HUDEP-2 (cell line): ENCODE measurements around the gene WDR4.
"Not testable (repeated sequence)": the region's sequence is repeated elsewhere in the genome, so short reads cannot be mapped to it uniquely, and the experiment has no call there.

Experiments used
- DNase-seq, 76 experiments: peaks; one replicate each; lab custom pipeline; 2025; ENCODE audit not compliant: unreplicated experiment in 76 of 76; lab: John Stamatoyannopoulos, UW

The WDR4 gene

GRCh38 chr21:42841156-42841915 is 38.0 kb downstream of the WDR4 start:
- DNase-seq: no peak

GRCh38 chr21:42840411-42841155 is 38.8 kb downstream of the WDR4 start:
- DNase-seq: no peak

GRCh38 chr21:42839271-42840231 is 39.8 kb downstream of the WDR4 start:
- DNase-seq: no peak

GRCh38 chr21:42838212-42838690 is 41.1 kb downstream of the WDR4 start:
- DNase-seq: not testable (repeated sequence)

GRCh38 chr21:42837421-42838211 is 41.7 kb downstream of the WDR4 start:
- no peak for DNase-seq

GRCh38 chr21:42836767-42837301 is 42.5 kb downstream of the WDR4 start:
- no peak for DNase-seq

GRCh38 chr21:42836402-42836666 is 43.0 kb downstream of the WDR4 start:
- DNase-seq: no peak

- DNase-seq: no peak
These were observed 43.5 kb downstream of the WDR4 start for GRCh38 chr21:42835611-42836401.

GRCh38 chr21:42835211-42835610 is 44.1 kb downstream of the WDR4 start:
- no peak for DNase-seq

- no peak for DNase-seq
These were observed 44.6 kb downstream of the WDR4 start for GRCh38 chr21:42834726-42835191.

GRCh38 chr21:42833859-42834725 is 45.2 kb downstream of the WDR4 start:
- no peak for DNase-seq

- DNase-seq: peak in 39 of 76 experiments; percentile 13 to 68 (median 33)
These were observed 45.9 kb downstream of the WDR4 start for GRCh38 chr21:42833439-42833815.

- not testable (repeated sequence) for DNase-seq
These were observed 47.1 kb downstream of the WDR4 start for GRCh38 chr21:42832321-42832630.

GRCh38 chr21:42830456-42831455 is 48.6 kb downstream of the WDR4 start:
- peak in 4 of 76 experiments; percentile 22 to 38 (median 27) for DNase-seq

- DNase-seq: no peak
These were observed 49.4 kb downstream of the WDR4 start for GRCh38 chr21:42829954-42830353.

- no peak for DNase-seq
These were observed 49.9 kb downstream of the WDR4 start for GRCh38 chr21:42829417-42829816.

- DNase-seq: no peak
These were observed 51.8 kb downstream of the WDR4 start for GRCh38 chr21:42827588-42827987.
